Neural cell (in vitro differentiated cells): ENCODE measurements around the gene SPATS2L. TPM values are rescaled to one million over a fixed set of nuclear protein-coding genes. Genes with fewer than 3 reads are reported as not detected.

ENCODE experiments used
- H2AFZ ChIP-seq: fragments of 200-600, 300-800 bp; sonication (generic), shearing (Covaris generic); 2 replicates; pipeline ENCODE4 v1.6.0; 2014; ENCODE audit warnings: low read depth, mild to moderate bottlenecking, antibody characterized with exemption, low read length, moderate library complexity
- H3F3A ChIP-seq: fragments of 200-600 bp; shearing (Covaris generic); 2 replicates; pipeline ENCODE4 v1.6.1; 2016; ENCODE audit warnings: mild to moderate bottlenecking, moderate library complexity, mixed read lengths, antibody characterized with exemption, low read length; ENCODE audit not compliant: insufficient read depth, poor library complexity, severe bottlenecking
- H3K27ac ChIP-seq: fragments of 200-600, 300-800 bp; sonication (generic), shearing (Covaris generic); 2 replicates; pipeline ENCODE4 v1.5.1; 2014; ENCODE audit warnings: mild to moderate bottlenecking, low read length, moderate library complexity
- H3K27me3 ChIP-seq: fragments of 300-800, 200-600 bp; sonication (generic), shearing (Covaris generic); 2 replicates; pipeline ENCODE4 v1.6.0; 2014; ENCODE audit warnings: mild to moderate bottlenecking, low read depth, low read length, moderate library complexity; ENCODE audit not compliant: insufficient read depth
- H3K36me3 ChIP-seq: fragments of 300-800, 200-600 bp; sonication (generic), shearing (Covaris generic); 2 replicates; pipeline ENCODE4 v1.5.1; 2014; ENCODE audit warnings: mild to moderate bottlenecking, antibody characterized with exemption, low read length, moderate library complexity; ENCODE audit not compliant: insufficient read depth
- H3K4me2 ChIP-seq: fragments of 300-800, 200-600 bp; sonication (generic), shearing (Covaris generic); 2 replicates; pipeline ENCODE4 v1.6.0; 2014; ENCODE audit warnings: mild to moderate bottlenecking, low read length
- H3K4me3 ChIP-seq: fragments of 300-800, 200-600 bp; sonication (generic), shearing (Covaris generic); 2 replicates; pipeline ENCODE4 v1.5.1; 2014; ENCODE audit warnings: mild to moderate bottlenecking, low read length, moderate library complexity
- H3K79me2 ChIP-seq: fragments of 200-600 bp; shearing (Covaris generic); replicated peaks from 2 replicates; pipeline ENCODE4 v1.6.0; 2014; ENCODE audit warnings: mild to moderate bottlenecking, low read length, moderate library complexity; ENCODE audit not compliant: insufficient read depth
- H3K9ac ChIP-seq: fragments of 300-800, 200-600 bp; sonication (generic), shearing (Covaris generic); 2 replicates; pipeline ENCODE4 v1.6.1; 2016; ENCODE audit warnings: mild to moderate bottlenecking, low read length, mixed read lengths
- H3K9me2 ChIP-seq: fragments of 200-600 bp; shearing (Covaris generic); 2 replicates; pipeline ENCODE4 v1.6.1; 2016; ENCODE audit warnings: mild to moderate bottlenecking, low read length, mixed read lengths; ENCODE audit not compliant: insufficient read depth
- H3K9me3 ChIP-seq: fragments of 200-600, 300-800 bp; sonication (generic), shearing (Covaris generic); 2 replicates; pipeline ENCODE4 v1.6.1; 2016; ENCODE audit warnings: mild to moderate bottlenecking, mixed run types, low read length, moderate library complexity, mixed read lengths
- H4K20me1 ChIP-seq: fragments of 200-600 bp; shearing (Covaris generic); 2 replicates; pipeline ENCODE4 v1.6.1; 2016; ENCODE audit warnings: mild to moderate bottlenecking, mixed run types; ENCODE audit not compliant: insufficient read depth
- EP300 ChIP-seq: fragments of 450-650 bp; conservative IDR thresholded peaks from 2 replicates; pipeline ENCODE4 v1.6.1; 2014; ENCODE audit warnings: antibody characterized with exemption, mild to moderate bottlenecking, moderate library complexity; ENCODE audit not compliant: poor library complexity, severe bottlenecking
- EZH2 ChIP-seq: fragments of 200-600, 300-800 bp; shearing (Covaris generic), sonication (generic); IDR thresholded peaks from 2 replicates; pipeline ENCODE4 v1.6.1; 2014; ENCODE audit warnings: antibody characterized with exemption, low read length, borderline replicate concordance, mild to moderate bottlenecking; ENCODE audit not compliant: insufficient read depth, poor library complexity, severe bottlenecking
- MXI1 ChIP-seq: fragments of 450-650 bp; conservative IDR thresholded peaks from 2 replicates; pipeline ENCODE4 v1.6.1; 2014; ENCODE audit warnings: antibody characterized with exemption, mild to moderate bottlenecking; ENCODE audit not compliant: poor library complexity, severe bottlenecking
- POLR2AphosphoS5 ChIP-seq: IDR thresholded peaks from 2 replicates; pipeline ENCODE4 v1.6.1; 2012
- RAD21 ChIP-seq: fragments of 450-650 bp; conservative IDR thresholded peaks from 2 replicates; pipeline ENCODE4 v1.6.1; 2014; ENCODE audit warnings: antibody characterized with exemption, mild to moderate bottlenecking, moderate library complexity
- REST ChIP-seq: IDR thresholded peaks from 2 replicates; pipeline ENCODE4 v1.6.1; 2012; ENCODE audit warnings: borderline replicate concordance
- SMC3 ChIP-seq: fragments of 450-650 bp; conservative IDR thresholded peaks from 2 replicates; pipeline ENCODE4 v1.6.1; 2014; ENCODE audit warnings: antibody characterized with exemption, mild to moderate bottlenecking, moderate library complexity; ENCODE audit not compliant: poor library complexity
- TAF1 ChIP-seq: IDR thresholded peaks from 2 replicates; pipeline ENCODE4 v1.6.1; 2012; ENCODE audit warnings: low read depth
- polyA plus RNA-seq: library from polyadenylated mRNA; depleted of rRNA; stranded (reverse); fragments of >200 nt; gene quantifications from 2 replicates; pipeline ENCODE4 v1.2.3, GENCODE V29; 2014
- TF ChIP-seq, protein P1 (sequence below): fragments of 450-650 bp; IDR thresholded peaks from 2 replicates; pipeline ENCODE4 v1.5.1; 2014; ENCODE audit warnings: antibody characterized with exemption, mild to moderate bottlenecking, moderate library complexity; ENCODE audit not compliant: poor library complexity, severe bottlenecking

The SPATS2L gene
- polyA plus RNA-seq, 1 donor from 2014 or later, result 8.5 TPM

- TF ChIP-seq REST, result no peak
- TF ChIP-seq RAD21, result no peak
- TF ChIP-seq, protein P1, sequence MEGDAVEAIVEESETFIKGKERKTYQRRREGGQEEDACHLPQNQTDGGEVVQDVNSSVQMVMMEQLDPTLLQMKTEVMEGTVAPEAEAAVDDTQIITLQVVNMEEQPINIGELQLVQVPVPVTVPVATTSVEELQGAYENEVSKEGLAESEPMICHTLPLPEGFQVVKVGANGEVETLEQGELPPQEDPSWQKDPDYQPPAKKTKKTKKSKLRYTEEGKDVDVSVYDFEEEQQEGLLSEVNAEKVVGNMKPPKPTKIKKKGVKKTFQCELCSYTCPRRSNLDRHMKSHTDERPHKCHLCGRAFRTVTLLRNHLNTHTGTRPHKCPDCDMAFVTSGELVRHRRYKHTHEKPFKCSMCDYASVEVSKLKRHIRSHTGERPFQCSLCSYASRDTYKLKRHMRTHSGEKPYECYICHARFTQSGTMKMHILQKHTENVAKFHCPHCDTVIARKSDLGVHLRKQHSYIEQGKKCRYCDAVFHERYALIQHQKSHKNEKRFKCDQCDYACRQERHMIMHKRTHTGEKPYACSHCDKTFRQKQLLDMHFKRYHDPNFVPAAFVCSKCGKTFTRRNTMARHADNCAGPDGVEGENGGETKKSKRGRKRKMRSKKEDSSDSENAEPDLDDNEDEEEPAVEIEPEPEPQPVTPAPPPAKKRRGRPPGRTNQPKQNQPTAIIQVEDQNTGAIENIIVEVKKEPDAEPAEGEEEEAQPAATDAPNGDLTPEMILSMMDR, result no peak
- no peak for TF ChIP-seq EP300
- TF ChIP-seq POLR2AphosphoS5, result no peak
- no peak for TF ChIP-seq EZH2
- TF ChIP-seq TAF1, result no peak
- no peak for TF ChIP-seq SMC3
- TF ChIP-seq MXI1, result no peak
- Histone ChIP-seq H3F3A (no peaks in the 10 kb centered on the region), H3K9ac (no peak overlapping the region), H3K27ac (no peak overlapping the region), H3K79me2 (no peaks in the 10 kb centered on the region), H3K4me3 (no peak overlapping the region), H4K20me1 (no peaks in the 10 kb centered on the region), H3K27me3 (no peaks in the 10 kb centered on the region), H3K36me3 (no peaks in the 10 kb centered on the region), H3K9me2 (no peaks in the 10 kb centered on the region), H3K4me2 (no peak overlapping the region), H3K9me3 (no peaks in the 10 kb centered on the region), H2AFZ (no peak overlapping the region)
Measured at GRCh38 chr2:200475795-200476194, 169.3 kb downstream of the SPATS2L start.

- Histone ChIP-seq H3K4me3 (no peak overlapping the region), H3K9me3 (no peaks in the 10 kb centered on the region), H3K9ac (no peak overlapping the region), H3K9me2 (no peaks in the 10 kb centered on the region), H3K27ac (no peak overlapping the region), H3K36me3 (no peaks in the 10 kb centered on the region), H3K27me3 (no peaks in the 10 kb centered on the region), H3F3A (no peaks in the 10 kb centered on the region), H2AFZ (no peak overlapping the region), H3K79me2 (no peaks in the 10 kb centered on the region), H3K4me2 (no peak overlapping the region), H4K20me1 (no peaks in the 10 kb centered on the region)
- no peak for TF ChIP-seq REST
- TF ChIP-seq EP300, result no peak
- TF ChIP-seq TAF1, result no peak
- no peak for TF ChIP-seq POLR2AphosphoS5
- TF ChIP-seq SMC3, result no peak
- no peak for TF ChIP-seq EZH2
- no peak for TF ChIP-seq RAD21
- TF ChIP-seq, protein P1, result no peak
- TF ChIP-seq MXI1, result no peak
Measured at GRCh38 chr2:200476836-200477235, 170.3 kb downstream of the SPATS2L start.
